Measurements from ENCODE around the gene THRSP.

DNA sequence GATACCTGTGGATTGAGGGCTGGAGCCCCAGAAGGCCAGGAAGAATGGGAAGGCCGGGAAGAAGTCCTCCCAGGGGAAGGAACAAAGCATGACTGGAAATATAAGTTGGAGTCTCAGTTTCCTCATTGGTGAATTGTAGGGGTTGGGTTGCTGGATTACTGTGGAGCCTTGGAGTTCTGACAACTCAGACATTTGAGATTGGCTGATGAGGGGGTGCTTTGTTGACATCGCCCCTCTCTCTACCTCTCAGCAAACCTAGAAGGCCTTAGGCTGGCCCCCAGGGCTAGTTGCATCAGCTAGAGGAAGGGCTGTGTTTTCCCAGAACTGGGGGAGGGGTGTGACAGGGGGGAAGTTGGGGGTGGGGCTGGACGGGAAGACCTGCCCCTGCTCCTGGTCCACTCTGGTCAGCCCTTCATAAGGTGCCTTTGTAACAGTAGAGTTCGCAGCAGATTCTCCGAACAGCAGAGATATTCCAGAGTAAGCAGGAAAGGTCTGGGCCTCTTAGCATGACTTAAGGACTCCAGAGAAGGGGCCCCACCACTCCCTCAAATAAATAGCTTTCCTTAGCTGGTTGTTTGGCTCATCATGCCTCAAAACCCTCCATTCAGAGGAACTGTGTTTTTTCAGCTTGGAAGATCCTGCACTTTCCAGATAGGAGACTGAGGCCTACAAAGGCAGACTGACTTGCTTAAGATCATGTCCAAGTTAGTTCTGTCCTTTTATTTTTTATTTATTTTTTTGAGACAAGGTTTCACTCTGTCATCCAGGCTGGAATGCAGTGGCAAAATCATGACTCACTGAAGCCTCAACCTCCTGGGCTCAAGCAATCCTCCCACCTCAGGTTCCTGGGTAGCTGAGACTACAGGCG is 12.5 kb upstream of the THRSP start:
- TF ChIP-seq POLR2A (IDR thresholded peaks at IDR 0.05; ENCODE audit: low read length) (no peak), ZFP36 (IDR thresholded peaks at IDR 0.05; ENCODE audit: borderline replicate concordance, partially characterized antibody) (no peak), RCOR1 (IDR thresholded peaks at IDR 0.05; ENCODE audit: low read depth, low read length) (no peak), SMC3 (IDR thresholded peaks at IDR 0.05) (no peak)
- TF ChIP-seq, protein P1, sequence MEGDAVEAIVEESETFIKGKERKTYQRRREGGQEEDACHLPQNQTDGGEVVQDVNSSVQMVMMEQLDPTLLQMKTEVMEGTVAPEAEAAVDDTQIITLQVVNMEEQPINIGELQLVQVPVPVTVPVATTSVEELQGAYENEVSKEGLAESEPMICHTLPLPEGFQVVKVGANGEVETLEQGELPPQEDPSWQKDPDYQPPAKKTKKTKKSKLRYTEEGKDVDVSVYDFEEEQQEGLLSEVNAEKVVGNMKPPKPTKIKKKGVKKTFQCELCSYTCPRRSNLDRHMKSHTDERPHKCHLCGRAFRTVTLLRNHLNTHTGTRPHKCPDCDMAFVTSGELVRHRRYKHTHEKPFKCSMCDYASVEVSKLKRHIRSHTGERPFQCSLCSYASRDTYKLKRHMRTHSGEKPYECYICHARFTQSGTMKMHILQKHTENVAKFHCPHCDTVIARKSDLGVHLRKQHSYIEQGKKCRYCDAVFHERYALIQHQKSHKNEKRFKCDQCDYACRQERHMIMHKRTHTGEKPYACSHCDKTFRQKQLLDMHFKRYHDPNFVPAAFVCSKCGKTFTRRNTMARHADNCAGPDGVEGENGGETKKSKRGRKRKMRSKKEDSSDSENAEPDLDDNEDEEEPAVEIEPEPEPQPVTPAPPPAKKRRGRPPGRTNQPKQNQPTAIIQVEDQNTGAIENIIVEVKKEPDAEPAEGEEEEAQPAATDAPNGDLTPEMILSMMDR (IDR thresholded peaks at IDR 0.05) = no peak
- TF ChIP-seq, protein P2, sequence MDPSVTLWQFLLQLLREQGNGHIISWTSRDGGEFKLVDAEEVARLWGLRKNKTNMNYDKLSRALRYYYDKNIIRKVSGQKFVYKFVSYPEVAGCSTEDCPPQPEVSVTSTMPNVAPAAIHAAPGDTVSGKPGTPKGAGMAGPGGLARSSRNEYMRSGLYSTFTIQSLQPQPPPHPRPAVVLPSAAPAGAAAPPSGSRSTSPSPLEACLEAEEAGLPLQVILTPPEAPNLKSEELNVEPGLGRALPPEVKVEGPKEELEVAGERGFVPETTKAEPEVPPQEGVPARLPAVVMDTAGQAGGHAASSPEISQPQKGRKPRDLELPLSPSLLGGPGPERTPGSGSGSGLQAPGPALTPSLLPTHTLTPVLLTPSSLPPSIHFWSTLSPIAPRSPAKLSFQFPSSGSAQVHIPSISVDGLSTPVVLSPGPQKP (IDR thresholded peaks at IDR 0.05; ENCODE audit: low read depth, low read length) = no peak

Data from A549 (cell line).